Gastroesophageal sphincter (tissue), 3 donors: Measurements from ENCODE around the gene ZNF562.

Experiments used
- POLR2A ChIP-seq, 2 donors: fragments of 450-650 bp; IDR thresholded peaks; one replicate each; pipeline ENCODE4 v1.6.1; 2017; ENCODE audit warnings: antibody characterized with exemption in 2 of 2, mild to moderate bottlenecking in 2 of 2, moderate library complexity in 1 of 2
- TF ChIP-seq, protein P1 (sequence below), 4 experiments: fragments of 200-600 bp in 2 of 4; fragments of 450-650 bp in 2 of 4; sonication (generic) in 1 of 4; IDR thresholded peaks; one replicate each; pipeline ENCODE4 v1.5.1; 2017 to 2019; ENCODE audit warnings: antibody characterized with exemption in 4 of 4, mild to moderate bottlenecking in 2 of 4, moderate library complexity in 2 of 4

- TF ChIP-seq, protein P1, sequence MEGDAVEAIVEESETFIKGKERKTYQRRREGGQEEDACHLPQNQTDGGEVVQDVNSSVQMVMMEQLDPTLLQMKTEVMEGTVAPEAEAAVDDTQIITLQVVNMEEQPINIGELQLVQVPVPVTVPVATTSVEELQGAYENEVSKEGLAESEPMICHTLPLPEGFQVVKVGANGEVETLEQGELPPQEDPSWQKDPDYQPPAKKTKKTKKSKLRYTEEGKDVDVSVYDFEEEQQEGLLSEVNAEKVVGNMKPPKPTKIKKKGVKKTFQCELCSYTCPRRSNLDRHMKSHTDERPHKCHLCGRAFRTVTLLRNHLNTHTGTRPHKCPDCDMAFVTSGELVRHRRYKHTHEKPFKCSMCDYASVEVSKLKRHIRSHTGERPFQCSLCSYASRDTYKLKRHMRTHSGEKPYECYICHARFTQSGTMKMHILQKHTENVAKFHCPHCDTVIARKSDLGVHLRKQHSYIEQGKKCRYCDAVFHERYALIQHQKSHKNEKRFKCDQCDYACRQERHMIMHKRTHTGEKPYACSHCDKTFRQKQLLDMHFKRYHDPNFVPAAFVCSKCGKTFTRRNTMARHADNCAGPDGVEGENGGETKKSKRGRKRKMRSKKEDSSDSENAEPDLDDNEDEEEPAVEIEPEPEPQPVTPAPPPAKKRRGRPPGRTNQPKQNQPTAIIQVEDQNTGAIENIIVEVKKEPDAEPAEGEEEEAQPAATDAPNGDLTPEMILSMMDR (IDR thresholded peaks at IDR 0.05) = no peak
- no peak for TF ChIP-seq POLR2A (IDR thresholded peaks at IDR 0.05)
Measured at GRCh38 chr19:9705836-9706235, 30.9 kb upstream of the ZNF562 start.
